Measurements from ENCODE around the gene IRAK4.

IRAK4 gene

GRCh38 chr12:43766291-43766690 lies 7.5 kb downstream of the IRAK4 start:
- no peak for DNase-seq (ENCODE audit: low read depth)

- no peak for DNase-seq (ENCODE audit: low read depth)
Measured at GRCh38 chr12:43776498-43776897, 17.7 kb downstream of the IRAK4 start.

- DNase-seq (ENCODE audit: low read depth) = no peak
Measured at GRCh38 chr12:43786899-43787693, 28.3 kb downstream of the IRAK4 start.

GRCh38 chr12:43789941-43790340 lies 31.2 kb downstream of the IRAK4 start:
- DNase-seq (ENCODE audit: low read depth) = no peak

GRCh38 chr12:43795716-43796280 lies 37.0 kb downstream of the IRAK4 start:
- DNase-seq (ENCODE audit: low read depth) = no peak

- DNase-seq (ENCODE audit: low read depth) = no peak
Measured at GRCh38 chr12:43797561-43798217, 38.9 kb downstream of the IRAK4 start.

- DNase-seq (ENCODE audit: low read depth) = no peak
Measured at GRCh38 chr12:43805149-43805859, 46.6 kb downstream of the IRAK4 start.

- DNase-seq (ENCODE audit: low read depth) = peak; percentile 75
Measured at GRCh38 chr12:43805860-43806736, 47.3 kb downstream of the IRAK4 start, which contains the start of gene TWF1. Gene TWF1, minus strand, starts transcription at chr12:43806317. Its CDS starts 72 bp downstream, at chr12:43806245.

GRCh38 chr12:43806737-43807072 lies 48.0 kb downstream of the IRAK4 start:
- DNase-seq (ENCODE audit: low read depth) = no peak

GRCh38 chr12:43807386-43807785 lies 48.6 kb downstream of the IRAK4 start:
- DNase-seq (ENCODE audit: low read depth) = no peak

- DNase-seq (ENCODE audit: low read depth) = no peak
Measured at GRCh38 chr12:43812057-43812456, 53.3 kb downstream of the IRAK4 start.

GRCh38 chr12:43812926-43813325 lies 54.2 kb downstream of the IRAK4 start:
- no peak for DNase-seq (ENCODE audit: low read depth)

GRCh38 chr12:43815416-43815815 lies 56.7 kb downstream of the IRAK4 start:
- DNase-seq (ENCODE audit: low read depth) = no peak

- no peak for DNase-seq (ENCODE audit: low read depth)
Measured at GRCh38 chr12:43816168-43816567, 57.4 kb downstream of the IRAK4 start.

GRCh38 chr12:43824207-43824775 lies 65.5 kb downstream of the IRAK4 start:
- DNase-seq (ENCODE audit: low read depth) = no peak

- DNase-seq (ENCODE audit: low read depth) = no peak
Measured at GRCh38 chr12:43826681-43827080, 67.9 kb downstream of the IRAK4 start.

GRCh38 chr12:43827093-43827492 lies 68.3 kb downstream of the IRAK4 start:
- no peak for DNase-seq (ENCODE audit: low read depth)

GRCh38 chr12:43832463-43833168 lies 73.9 kb downstream of the IRAK4 start:
- no peak for DNase-seq (ENCODE audit: low read depth)

GRCh38 chr12:43835264-43835655 lies 76.5 kb downstream of the IRAK4 start:
- no peak for DNase-seq (ENCODE audit: low read depth)

GRCh38 chr12:43835656-43836474 lies 77.1 kb downstream of the IRAK4 start, which contains the start of gene TMEM117:
Gene TMEM117, plus strand, starts transcription at chr12:43836081.
- peak; percentile 49 for DNase-seq (ENCODE audit: low read depth)
